SH-SY5Y (cell line): ENCODE data around the gene LRRC27.

Experiments
- GATA2 ChIP-seq: IDR thresholded peaks from 2 replicates; pipeline ENCODE4 v1.6.1; 2011; ENCODE audit warnings: mild to moderate bottlenecking, low read depth, low read length
- GATA3 ChIP-seq: IDR thresholded peaks from 2 replicates; pipeline ENCODE4 v1.6.1; 2011; ENCODE audit warnings: low read depth, mild to moderate bottlenecking, low read length, moderate library complexity

GRCh38 chr10:132320654-132321469 is 11.1 kb upstream of the LRRC27 start:
- TF ChIP-seq GATA2 (no peak), GATA3 (no peak)
